ENCODE data around the gene BCHE. TPM values are rescaled to one million over a fixed set of nuclear protein-coding genes. Genes with fewer than 3 reads are reported as not detected.
A peak's percentile ranks its signal among the peaks of the same experiment; 100 is the strongest.

Gene BCHE
- total and polyA plus RNA-seq, 2 donors: 18.5 to 174 TPM

DNA sequence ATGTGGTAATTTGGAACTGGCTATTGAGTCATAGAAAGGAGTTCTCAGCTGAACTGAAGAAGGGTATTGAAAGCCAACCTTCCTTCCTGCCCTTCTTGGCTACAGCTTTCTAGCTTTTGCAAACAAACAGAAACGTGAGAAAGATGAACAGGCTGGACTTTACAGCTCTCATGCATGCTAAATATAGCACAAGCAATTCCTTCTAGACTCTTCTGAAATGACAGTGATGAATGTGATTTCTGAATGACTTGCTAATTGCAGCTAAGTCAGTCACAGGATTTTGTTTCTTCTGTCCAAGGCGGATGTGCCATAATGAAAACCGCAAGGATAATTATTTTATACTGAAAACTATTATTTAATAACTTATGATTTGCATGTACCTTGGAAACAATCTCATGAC is 36.3 kb downstream of the BCHE start:
- Histone ChIP-seq H3K4me1 (ENCODE audit: insufficient read depth) (no peaks in the 10 kb centered on the region), H3K4me3 (ENCODE audit: low read depth, low read length) (no peak overlapping the region), H3K27ac (ENCODE audit: low read depth) (no peak overlapping the region), H3K36me3 (ENCODE audit: insufficient read depth) (no peaks in the 10 kb centered on the region)
- DNase-seq (ENCODE audit: extremely low spot score): no peak
- 60% methylated on average over 3 of the region's 3 CpGs for WGBS

DNA sequence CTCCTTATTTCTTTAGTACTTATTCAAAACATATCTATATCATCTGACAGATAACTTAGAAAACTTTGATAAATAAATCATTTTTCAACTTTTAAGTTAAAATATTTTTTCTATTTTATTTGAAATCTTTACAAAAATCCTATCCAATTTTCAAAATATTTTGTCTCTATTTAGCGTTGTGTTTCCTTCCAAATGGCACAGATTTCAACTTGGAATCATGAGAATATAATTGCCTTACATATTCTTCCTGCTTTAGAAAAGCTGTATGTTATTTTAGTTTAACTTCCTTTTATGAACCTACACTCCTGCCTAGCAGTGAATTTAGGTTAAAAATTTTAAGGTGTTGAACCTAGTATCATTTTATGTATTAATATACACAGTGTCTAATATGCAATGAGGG is 38.2 kb downstream of the BCHE start:
- H3K4me1 ChIP-seq (ENCODE audit: insufficient read depth): no peaks in the 10 kb centered on the region
- H3K36me3 ChIP-seq (ENCODE audit: insufficient read depth): no peaks in the 10 kb centered on the region
- no peak for DNase-seq (ENCODE audit: extremely low spot score)
- H3K4me3 ChIP-seq (ENCODE audit: low read depth, low read length): no peak overlapping the region
- WGBS: 60% methylated on average over 1 of the region's 1 CpG
- no peak overlapping the region for H3K27ac ChIP-seq (ENCODE audit: low read depth)

DNA sequence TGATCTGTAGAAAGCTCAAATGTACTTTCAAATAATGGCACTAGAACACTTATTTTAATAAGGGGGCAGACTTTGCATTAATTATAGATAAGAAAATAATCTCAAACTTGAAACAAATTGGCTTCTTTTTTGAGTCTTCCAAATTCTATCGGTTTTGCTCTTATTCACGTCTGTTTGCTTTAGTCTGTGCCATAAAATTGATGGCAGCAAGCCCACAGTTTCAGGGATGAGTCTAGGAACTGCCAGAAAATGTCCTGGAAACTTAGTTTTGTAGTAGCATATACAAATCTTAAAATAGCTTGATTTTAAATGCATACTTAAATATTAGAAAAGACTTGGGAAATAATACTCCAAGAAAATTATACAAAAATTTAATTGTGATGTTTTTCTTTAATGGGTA is 39.7 kb downstream of the BCHE start:
- 27% methylated on average over 2 of the region's 2 CpGs for WGBS
- Histone ChIP-seq H3K4me3 (ENCODE audit: low read depth, low read length) (no peak overlapping the region), H3K27ac (ENCODE audit: low read depth) (no peak overlapping the region), H3K4me1 (ENCODE audit: insufficient read depth) (no peaks in the 10 kb centered on the region), H3K36me3 (ENCODE audit: insufficient read depth) (no peaks in the 10 kb centered on the region)
- DNase-seq (ENCODE audit: extremely low spot score): peak; percentile 10

DNA sequence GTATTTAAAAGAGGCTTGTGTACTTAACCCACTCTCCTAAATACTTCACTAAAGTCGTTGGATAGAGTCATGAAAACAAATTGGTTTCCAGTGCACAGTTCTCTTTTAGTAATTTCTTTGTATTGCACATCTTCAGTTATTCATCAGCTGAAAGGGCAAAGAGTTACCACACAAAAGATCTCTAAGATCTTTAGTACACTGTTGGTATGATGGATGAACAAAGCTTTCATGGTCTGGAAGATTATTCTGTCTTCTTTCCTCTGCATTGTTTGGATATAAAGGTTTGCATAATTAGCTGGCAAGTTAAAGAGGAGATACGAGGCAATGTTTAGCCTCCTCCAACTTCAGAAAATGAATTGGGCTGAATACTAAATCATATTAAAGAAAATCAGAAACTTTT is 40.5 kb downstream of the BCHE start:
- no peaks in the 10 kb centered on the region for H3K4me1 ChIP-seq (ENCODE audit: insufficient read depth)
- 32% methylated on average over 2 of the region's 2 CpGs for WGBS
- H3K27ac ChIP-seq (ENCODE audit: low read depth): no peak overlapping the region

DNA sequence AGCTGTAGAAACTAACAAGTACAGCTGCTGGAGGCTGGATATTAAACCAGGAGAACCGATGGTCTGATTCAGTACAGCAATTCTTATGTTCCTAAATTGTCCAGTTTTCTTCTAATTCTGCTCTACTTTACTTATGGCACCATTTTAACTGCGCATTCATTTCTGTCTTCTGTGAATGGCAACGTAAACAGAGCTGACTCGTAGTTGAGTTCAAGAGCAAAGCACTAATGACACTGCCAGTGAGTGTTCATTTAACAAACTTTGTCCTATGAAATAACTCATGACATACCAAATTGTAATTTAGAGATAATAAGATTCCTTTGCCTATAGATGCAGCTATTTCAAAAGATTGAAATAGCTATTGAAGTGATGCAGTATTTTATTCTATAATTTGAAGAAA is 48.7 kb downstream of the BCHE start:
- Histone ChIP-seq H3K4me1 (ENCODE audit: insufficient read depth) (no peaks in the 10 kb centered on the region), H3K27ac (ENCODE audit: low read depth) (no peak overlapping the region), H3K4me3 (ENCODE audit: low read depth, low read length) (no peak overlapping the region), H3K36me3 (ENCODE audit: insufficient read depth) (no peaks in the 10 kb centered on the region)
- WGBS: 80% methylated on average over 4 of the region's 4 CpGs
- DNase-seq (ENCODE audit: extremely low spot score): no peak

More for the DNA sequence above, 40.5 kb downstream of the BCHE start:
- DNase-seq (ENCODE audit: extremely low spot score): no peak
- Histone ChIP-seq H3K4me3 (ENCODE audit: low read depth, low read length) (no peak overlapping the region), H3K36me3 (ENCODE audit: insufficient read depth) (no peaks in the 10 kb centered on the region)

DNA sequence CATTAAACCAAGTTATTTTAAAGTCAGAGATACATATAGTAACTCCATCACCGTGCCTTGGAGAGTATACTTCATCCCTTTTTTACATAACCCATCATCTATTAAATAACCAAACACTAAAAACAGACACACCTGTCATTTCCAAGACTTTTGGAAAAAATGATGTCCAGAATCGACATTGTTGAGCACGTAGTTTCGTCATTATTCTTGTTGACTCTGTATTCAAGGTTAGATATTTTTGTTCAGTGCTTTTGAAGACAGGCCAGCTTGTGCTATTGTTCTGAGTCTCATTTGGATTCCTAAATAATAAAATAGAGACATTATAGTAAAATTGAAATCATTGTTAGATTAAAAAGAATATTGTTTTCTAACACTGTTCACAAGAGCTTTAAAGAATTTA is 51.2 kb downstream of the BCHE start:
- Histone ChIP-seq H3K4me1 (ENCODE audit: insufficient read depth) (no peaks in the 10 kb centered on the region), H3K4me3 (ENCODE audit: low read depth, low read length) (no peak overlapping the region), H3K27ac (ENCODE audit: low read depth) (no peak overlapping the region), H3K36me3 (ENCODE audit: insufficient read depth) (no peaks in the 10 kb centered on the region)
- 94% methylated on average over 4 of the region's 4 CpGs for WGBS
- no peak for DNase-seq (ENCODE audit: extremely low spot score)

DNA sequence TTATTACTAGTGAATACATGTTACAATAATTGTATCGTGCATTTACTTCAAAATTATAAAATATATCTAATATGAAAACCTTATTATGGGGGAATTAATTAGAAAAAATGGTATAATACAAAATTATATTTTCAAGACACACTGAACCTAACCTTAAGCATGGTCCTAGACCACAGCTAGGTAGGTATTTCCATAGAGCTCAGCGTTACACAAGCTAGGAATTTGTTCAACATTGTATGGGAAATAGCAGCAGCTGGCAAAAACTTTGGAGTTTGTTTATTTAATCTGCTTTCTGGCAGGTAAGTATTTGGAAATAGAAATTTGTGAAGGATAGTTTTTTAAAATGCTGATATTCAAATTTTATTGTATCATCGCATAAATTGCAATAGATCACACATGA is 52.9 kb downstream of the BCHE start:
- H3K27ac ChIP-seq (ENCODE audit: low read depth): no peak overlapping the region
- WGBS: 84% methylated on average over 3 of the region's 3 CpGs
- H3K36me3 ChIP-seq (ENCODE audit: insufficient read depth): no peaks in the 10 kb centered on the region
- no peaks in the 10 kb centered on the region for H3K4me1 ChIP-seq (ENCODE audit: insufficient read depth)
- DNase-seq (ENCODE audit: extremely low spot score): no peak
- H3K4me3 ChIP-seq (ENCODE audit: low read depth, low read length): no peak overlapping the region

DNA sequence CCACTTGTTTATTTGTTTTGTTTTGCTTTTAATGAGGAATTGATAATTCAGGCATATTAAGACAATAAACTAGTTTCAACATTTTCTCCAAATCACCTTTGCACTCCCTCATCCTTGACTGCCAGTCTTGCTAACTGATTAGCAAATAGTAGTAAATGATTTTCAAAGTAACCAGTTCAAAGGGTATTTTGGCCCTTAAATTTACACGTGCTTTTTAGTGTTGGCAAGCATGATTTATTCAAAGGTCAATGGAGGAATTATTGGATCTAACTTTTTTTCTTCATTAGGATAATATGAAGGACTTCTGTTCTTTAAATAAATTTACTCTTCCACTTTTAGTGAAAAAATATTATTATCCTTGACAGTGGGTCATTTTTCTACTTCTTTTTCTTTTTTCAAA is 53.8 kb downstream of the BCHE start:
- WGBS: 60% methylated on average over 1 of the region's 1 CpG
- no peak overlapping the region for H3K4me3 ChIP-seq (ENCODE audit: low read depth, low read length)
- H3K36me3 ChIP-seq (ENCODE audit: insufficient read depth): no peaks in the 10 kb centered on the region
- no peak for DNase-seq (ENCODE audit: extremely low spot score)
- no peak overlapping the region for H3K27ac ChIP-seq (ENCODE audit: low read depth)
- H3K4me1 ChIP-seq (ENCODE audit: insufficient read depth): no peaks in the 10 kb centered on the region

DNA sequence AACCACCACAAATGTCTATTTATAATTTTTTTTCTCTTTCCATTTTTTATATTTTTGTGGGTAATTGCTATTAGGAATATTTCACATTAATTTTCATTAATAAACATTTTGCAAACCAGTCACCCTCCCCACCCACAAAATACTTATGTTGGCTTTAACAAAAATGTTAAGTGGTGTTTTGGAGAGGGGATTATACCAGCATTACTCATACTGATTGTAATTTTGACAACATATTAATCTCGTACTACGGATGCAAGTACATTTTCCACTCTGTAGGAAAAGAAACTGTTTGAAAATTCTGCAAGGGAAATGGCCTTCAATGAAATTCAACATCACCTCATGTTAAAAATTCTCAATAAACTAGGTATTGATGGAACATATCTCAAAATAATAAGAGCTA is 58.3 kb downstream of the BCHE start:
- 58% methylated on average over 2 of the region's 2 CpGs for WGBS

DNA sequence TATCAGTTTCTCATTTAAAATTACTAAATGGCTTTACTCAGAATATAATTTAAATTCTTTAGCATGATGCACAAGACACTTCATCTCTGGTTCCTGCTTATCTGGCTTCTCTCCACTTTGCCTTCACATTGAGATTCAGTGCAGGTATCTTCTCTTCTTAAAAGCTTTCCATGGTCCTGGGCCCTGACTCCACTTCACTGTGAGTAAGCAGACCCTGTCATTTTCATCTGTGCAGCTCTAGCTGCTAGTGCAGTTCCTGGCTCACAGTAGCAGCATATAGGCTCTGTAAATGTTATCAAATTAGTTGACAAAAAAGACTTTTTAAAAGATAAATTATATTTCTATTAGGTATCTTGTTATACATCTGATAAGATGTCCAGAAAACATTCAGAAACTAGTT is 58.8 kb downstream of the BCHE start:
- Histone ChIP-seq H3K4me3 (ENCODE audit: low read depth, low read length) (no peak overlapping the region), H3K4me1 (ENCODE audit: insufficient read depth) (no peaks in the 10 kb centered on the region), H3K27ac (ENCODE audit: low read depth) (no peak overlapping the region), H3K36me3 (ENCODE audit: insufficient read depth) (no peaks in the 10 kb centered on the region)
- no peak for DNase-seq (ENCODE audit: extremely low spot score)

More for the DNA sequence above, 58.3 kb downstream of the BCHE start:
- Histone ChIP-seq H3K27ac (ENCODE audit: low read depth) (no peak overlapping the region), H3K4me1 (ENCODE audit: insufficient read depth) (no peaks in the 10 kb centered on the region), H3K36me3 (ENCODE audit: insufficient read depth) (no peaks in the 10 kb centered on the region), H3K4me3 (ENCODE audit: low read depth, low read length) (no peak overlapping the region)
- no peak for DNase-seq (ENCODE audit: extremely low spot score)

DNA sequence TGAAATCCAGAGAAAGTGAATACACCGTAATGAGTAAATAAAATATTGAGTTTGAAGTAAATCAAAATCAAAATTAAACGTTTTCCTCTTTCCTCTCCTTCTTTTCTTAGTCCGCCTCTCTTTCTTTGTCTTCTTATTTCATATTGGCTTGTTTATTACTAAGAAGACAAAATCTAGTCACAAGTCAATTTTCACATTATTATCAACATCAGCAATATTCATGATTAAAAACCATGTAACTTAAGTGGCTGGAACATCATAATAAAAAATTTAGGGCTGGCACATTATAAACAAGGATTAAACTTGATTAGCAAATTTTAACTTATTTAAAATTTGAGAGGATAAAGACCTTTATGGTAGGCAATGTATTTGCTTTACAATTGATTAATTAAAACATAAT is 61.4 kb downstream of the BCHE start:
- no peak overlapping the region for H3K4me3 ChIP-seq (ENCODE audit: low read depth, low read length)
- H3K27ac ChIP-seq (ENCODE audit: low read depth): no peak overlapping the region
- H3K36me3 ChIP-seq (ENCODE audit: insufficient read depth): no peaks in the 10 kb centered on the region
- no peaks in the 10 kb centered on the region for H3K4me1 ChIP-seq (ENCODE audit: insufficient read depth)
- 86% methylated on average over 3 of the region's 3 CpGs for WGBS
- no peak for DNase-seq (ENCODE audit: extremely low spot score)

DNA sequence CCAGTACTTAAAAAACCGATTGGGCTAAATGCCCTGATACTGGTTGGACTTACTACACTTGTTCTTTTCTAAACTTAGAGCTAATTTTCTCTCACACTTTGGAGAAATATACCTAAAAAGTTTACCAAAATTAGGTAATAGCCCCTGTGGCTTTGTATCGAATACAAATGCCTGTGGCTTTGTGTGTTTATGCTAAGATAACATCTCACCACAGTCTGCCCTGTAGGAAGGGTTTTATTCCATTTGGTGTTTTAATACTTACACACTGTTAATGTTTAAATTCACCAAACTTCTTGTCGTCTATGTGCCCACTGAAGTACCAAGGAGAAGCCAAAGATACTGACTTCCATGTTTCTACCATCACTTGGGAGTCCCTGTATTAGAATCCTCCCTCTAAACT is 66.4 kb downstream of the BCHE start:
- 64% methylated on average over 3 of the region's 3 CpGs for WGBS
- DNase-seq (ENCODE audit: extremely low spot score): no peak

DNA sequence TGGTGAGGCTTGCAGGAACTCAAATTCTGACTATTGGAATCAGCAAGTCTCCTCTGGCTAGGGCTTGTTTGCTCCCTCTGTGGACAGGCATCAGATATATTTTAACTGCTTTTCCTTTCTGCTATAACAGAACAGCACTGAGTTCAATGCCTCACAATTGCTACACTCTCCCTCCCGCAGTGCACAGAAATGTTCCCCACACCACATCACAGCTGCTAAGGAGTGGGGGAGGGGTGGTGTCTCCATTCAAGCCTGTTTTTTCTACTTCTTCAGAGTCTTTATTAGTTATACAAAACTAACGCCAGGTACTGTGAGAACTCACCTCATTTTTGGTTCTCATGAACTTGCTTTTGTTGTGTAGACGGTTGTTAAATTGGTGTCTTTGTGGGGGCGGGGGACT is 68.5 kb downstream of the BCHE start:
- H3K4me3 ChIP-seq (ENCODE audit: low read depth, low read length): no peak overlapping the region
- no peaks in the 10 kb centered on the region for H3K4me1 ChIP-seq (ENCODE audit: insufficient read depth)
- H3K27ac ChIP-seq (ENCODE audit: low read depth): no peak overlapping the region
- no peaks in the 10 kb centered on the region for H3K36me3 ChIP-seq (ENCODE audit: insufficient read depth)
- WGBS: 87% methylated on average over 4 of the region's 4 CpGs
- no peak for DNase-seq (ENCODE audit: extremely low spot score)

More for the DNA sequence above, 66.4 kb downstream of the BCHE start:
- Histone ChIP-seq H3K4me3 (ENCODE audit: low read depth, low read length) (no peak overlapping the region), H3K27ac (ENCODE audit: low read depth) (no peak overlapping the region), H3K36me3 (ENCODE audit: insufficient read depth) (no peaks in the 10 kb centered on the region), H3K4me1 (ENCODE audit: insufficient read depth) (no peaks in the 10 kb centered on the region)

DNA sequence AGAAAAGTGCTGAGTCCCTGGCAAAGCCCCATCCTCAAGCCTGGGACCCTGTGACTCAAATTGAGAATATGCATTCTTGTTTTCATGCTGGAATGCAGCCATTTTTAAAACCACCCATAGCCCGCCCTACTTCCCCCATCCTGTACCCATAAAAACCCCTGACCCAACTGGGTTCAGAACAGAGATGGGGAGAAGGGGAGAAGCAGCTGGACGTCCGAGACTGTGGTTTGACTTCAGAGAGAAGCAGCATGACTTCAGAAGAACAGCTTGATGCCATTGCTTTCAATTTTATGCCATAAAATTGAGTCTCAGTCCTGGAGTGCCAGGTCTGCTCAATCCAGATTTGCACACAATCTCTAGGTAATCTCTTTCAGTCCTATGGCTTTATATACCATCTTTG is 78.2 kb downstream of the BCHE start:
- DNase-seq (ENCODE audit: extremely low spot score): no peak
- Histone ChIP-seq H3K4me1 (ENCODE audit: insufficient read depth) (no peaks in the 10 kb centered on the region), H3K27ac (ENCODE audit: low read depth) (no peak overlapping the region), H3K36me3 (ENCODE audit: insufficient read depth) (no peaks in the 10 kb centered on the region), H3K4me3 (ENCODE audit: low read depth, low read length) (no peak overlapping the region)
- 92% methylated on average over 3 of the region's 3 CpGs for WGBS

DNA sequence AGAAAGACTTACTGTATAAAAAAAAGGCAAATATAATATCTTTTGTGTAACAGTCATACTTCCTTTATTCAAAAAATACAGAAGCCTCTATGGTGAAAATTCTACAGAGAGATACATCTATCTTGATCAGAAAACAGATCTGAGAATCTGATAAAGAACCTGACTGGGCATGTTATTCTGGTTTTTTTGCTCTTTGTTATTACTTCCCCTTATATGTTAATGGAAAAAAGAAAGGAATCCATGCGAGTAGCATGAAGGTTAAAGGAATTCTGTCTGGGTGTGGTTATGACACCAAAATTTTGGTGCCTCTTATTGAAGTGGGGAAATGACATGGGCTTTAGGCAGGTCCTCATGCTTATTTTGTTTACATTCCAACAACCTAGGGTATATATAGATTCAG is 81.7 kb downstream of the BCHE start:
- H3K36me3 ChIP-seq (ENCODE audit: insufficient read depth): no peaks in the 10 kb centered on the region
- H3K4me3 ChIP-seq (ENCODE audit: low read depth, low read length): no peak overlapping the region
- no peaks in the 10 kb centered on the region for H3K4me1 ChIP-seq (ENCODE audit: insufficient read depth)
- no peak overlapping the region for H3K27ac ChIP-seq (ENCODE audit: low read depth)
- DNase-seq (ENCODE audit: extremely low spot score): no peak
- WGBS: 76% methylated on average over 1 of the region's 1 CpG

Data from urinary bladder (tissue), 4 donors.